ENCODE results near the gene TYROBP. TPM values are rescaled to one million over a fixed set of nuclear protein-coding genes. Genes with fewer than 3 reads are reported as not detected.
A peak's percentile ranks its signal among the peaks of the same experiment; 100 is the strongest.
"Not testable (repeated sequence)": the region's sequence is repeated elsewhere in the genome, so short reads cannot be mapped to it uniquely, and the experiment has no call there.

TYROBP gene
- total RNA-seq, 1 experiment from 2014 or later = not detected

DNA sequence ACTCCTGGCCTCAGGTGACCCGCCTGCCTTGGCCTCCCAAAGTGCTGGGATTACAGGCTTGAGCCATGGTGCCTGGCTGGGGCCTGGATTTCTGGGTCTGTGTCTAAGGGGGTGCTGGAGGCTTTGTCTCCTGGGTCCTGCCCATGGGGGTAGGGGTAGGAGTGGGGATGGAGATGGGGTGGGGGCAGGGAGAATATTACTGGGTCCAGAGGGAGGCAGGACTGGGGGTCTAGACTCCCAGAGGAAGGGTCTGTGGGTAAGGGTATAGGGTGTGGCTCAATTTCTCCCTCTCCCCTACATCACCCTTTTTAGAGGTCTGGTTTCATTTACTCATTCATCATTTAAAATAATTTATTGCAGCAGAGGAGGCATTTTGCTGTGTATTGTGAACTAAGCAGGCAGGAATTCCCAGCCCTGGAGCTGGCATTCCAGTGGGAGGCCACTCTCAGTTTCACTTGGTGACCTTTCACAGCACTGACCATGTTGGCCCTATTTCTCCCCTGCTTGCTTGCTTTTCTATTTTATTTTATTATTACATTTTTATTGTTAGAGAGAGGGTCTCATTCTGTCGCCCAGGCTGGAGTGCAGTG lies 6.9 kb downstream of the TYROBP start:
- DNase-seq (ENCODE audit: low read depth in 1 of 2, low spot score in 2 of 2) = peak in 1 of 2 experiments; percentile 44
- peak overlapping the region; percentile 39 for H3K27ac ChIP-seq
- peak overlapping the region; percentile 63 for H3K4me3 ChIP-seq
- no peaks in the 10 kb centered on the region for H3K27me3 ChIP-seq (replicated peaks)
- H3K36me3 ChIP-seq = peaks cover 14% of the 10 kb centered on the region
- H3K9me3 ChIP-seq (replicated peaks) = no peaks in the 10 kb centered on the region
- peaks cover 25% of the 10 kb centered on the region for H3K4me1 ChIP-seq (replicated peaks)

DNA sequence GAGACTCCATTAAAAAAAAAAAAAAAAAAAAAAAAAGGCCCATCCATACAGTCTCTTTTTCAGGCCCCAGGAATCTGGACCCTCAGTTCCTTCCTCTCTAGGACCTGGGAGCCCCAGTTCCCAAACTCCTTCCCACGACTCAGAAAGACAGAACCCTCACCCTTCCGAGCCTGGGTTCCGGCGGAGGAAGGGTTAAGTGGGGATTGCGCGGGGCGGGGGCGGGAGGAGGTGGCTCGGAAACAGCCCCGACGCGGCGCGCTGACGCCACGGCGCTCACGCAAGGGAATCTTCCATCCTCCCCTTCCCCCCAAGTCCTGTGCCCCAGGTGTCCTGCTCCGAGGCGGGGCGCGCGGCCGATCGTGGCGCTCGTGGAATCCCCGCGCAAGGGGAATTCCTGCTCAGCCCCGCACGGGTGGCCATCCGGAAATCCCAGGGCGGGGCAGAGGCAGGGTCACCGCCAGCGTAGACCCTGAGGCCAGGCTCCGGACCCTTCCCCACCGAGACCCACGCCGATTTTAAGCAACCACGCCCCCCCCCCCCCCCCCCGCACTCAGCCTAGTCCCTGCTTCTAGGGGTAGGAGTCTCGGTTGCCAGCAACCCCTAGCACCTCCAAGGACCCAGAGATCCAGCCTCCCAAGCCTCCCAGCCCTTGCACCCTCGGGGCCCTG lies 8.4 kb downstream of the TYROBP start:
- peak; percentile 67 to 76 for DNase-seq (ENCODE audit: low read depth in 1 of 2, low spot score in 2 of 2)
- Histone ChIP-seq H3K4me1 (replicated peaks) (peaks cover 25% of the 10 kb centered on the region), H3K4me3 (peak overlapping the region; percentile 63), H3K9me3 (replicated peaks) (no peaks in the 10 kb centered on the region), H3K27me3 (replicated peaks) (no peaks in the 10 kb centered on the region), H3K36me3 (peaks cover 23% of the 10 kb centered on the region), H3K27ac (peak overlapping the region; percentile 39; the same call in 1 of the 2 replicates)

DNA sequence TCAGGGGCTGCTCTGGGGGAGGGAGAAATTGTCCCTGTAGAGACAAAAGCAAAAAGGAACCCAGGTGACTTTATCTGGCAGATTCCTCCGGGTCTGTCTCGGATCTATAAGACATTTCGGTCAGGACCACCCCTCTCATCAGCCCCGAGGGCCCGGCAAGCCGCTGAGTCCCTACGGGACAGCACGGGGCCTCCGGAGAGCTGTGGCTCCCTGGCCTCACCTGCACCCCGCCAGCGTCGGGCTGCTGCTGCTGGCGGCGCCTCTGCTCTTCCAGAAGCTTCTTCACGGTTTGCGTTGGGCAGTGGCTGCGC lies 9.6 kb downstream of the TYROBP start:
- Histone ChIP-seq H3K4me3 (peak overlapping the region; percentile 63), H3K27me3 (replicated peaks) (no peaks in the 10 kb centered on the region), H3K36me3 (peaks cover 31% of the 10 kb centered on the region), H3K4me1 (replicated peaks) (peaks cover 23% of the 10 kb centered on the region), H3K9me3 (replicated peaks) (no peaks in the 10 kb centered on the region), H3K27ac (no peak overlapping the region)
- no peak for DNase-seq (ENCODE audit: low read depth in 1 of 2, low spot score in 2 of 2)

DNA sequence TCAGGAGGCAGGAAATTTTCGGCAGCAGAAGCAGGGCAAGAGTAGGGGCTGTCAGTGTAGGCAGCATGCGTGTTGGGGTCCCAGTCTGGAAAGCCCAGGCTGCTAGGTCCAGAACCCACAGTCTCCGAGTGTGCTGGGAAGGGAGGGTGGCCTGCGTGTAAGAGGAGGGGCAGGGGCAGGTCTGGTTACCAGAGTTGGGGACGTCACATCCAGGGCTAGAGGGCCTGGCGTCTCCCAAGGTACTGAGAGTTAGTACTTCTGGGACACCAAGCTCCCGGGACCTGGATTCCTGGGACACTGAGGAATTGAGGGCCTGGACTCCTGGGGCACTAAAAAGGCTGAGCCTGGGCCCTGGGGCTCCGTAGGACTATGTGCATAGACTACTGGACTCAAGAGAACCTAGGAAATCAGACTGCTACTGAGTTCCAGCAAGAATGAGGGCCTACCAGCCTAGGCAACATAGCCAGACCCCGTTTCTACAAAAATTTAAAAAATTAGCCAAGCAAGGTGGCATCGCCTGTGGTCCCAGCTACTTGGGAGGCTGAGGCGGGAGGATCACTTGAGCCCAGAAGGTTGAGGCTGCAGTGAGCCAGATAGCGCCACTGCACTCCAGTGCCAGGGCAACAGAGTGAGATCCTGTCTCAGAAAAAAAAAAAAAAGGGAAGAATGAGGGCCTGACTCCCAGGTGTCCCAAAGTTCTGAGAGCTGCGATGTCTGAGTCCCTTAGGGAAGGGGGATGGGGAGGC lies 10.2 kb downstream of the TYROBP start:
- H3K4me3 ChIP-seq = no peak overlapping the region
- no peaks in the 10 kb centered on the region for H3K9me3 ChIP-seq (replicated peaks)
- DNase-seq (ENCODE audit: low read depth in 1 of 2, low spot score in 2 of 2) = no peak
- H3K27ac ChIP-seq = no peak overlapping the region
- peaks cover 19% of the 10 kb centered on the region for H3K4me1 ChIP-seq (replicated peaks)
- H3K36me3 ChIP-seq = peaks cover 35% of the 10 kb centered on the region
- H3K27me3 ChIP-seq (replicated peaks) = no peaks in the 10 kb centered on the region

DNA sequence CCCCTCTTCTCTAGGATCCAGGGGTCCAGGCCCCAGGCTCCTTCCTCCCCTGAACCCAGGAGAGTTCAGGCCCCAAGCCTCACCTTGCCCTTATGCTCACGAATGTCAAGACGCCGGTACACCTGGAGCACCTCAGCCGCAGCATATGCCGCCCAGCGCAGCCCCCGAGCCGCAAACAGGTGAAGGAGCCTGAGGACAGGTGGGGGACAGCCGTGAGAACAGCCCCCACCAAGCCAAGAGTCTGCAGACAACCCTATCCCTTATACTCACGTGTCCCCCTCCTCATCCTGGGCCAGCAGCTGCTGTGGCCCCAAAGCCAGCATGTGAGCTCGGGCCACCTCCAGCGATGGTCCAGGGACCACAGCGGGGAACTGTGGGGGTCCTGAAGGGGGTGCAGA lies 11.5 kb downstream of the TYROBP start:
- Histone ChIP-seq H3K9me3 (replicated peaks) (no peaks in the 10 kb centered on the region), H3K4me3 (no peak overlapping the region), H3K36me3 (peaks cover 38% of the 10 kb centered on the region), H3K27me3 (replicated peaks) (no peaks in the 10 kb centered on the region), H3K27ac (no peak overlapping the region), H3K4me1 (replicated peaks) (peaks cover 14% of the 10 kb centered on the region)
- no peak for DNase-seq (ENCODE audit: low read depth in 1 of 2, low spot score in 2 of 2)

DNA sequence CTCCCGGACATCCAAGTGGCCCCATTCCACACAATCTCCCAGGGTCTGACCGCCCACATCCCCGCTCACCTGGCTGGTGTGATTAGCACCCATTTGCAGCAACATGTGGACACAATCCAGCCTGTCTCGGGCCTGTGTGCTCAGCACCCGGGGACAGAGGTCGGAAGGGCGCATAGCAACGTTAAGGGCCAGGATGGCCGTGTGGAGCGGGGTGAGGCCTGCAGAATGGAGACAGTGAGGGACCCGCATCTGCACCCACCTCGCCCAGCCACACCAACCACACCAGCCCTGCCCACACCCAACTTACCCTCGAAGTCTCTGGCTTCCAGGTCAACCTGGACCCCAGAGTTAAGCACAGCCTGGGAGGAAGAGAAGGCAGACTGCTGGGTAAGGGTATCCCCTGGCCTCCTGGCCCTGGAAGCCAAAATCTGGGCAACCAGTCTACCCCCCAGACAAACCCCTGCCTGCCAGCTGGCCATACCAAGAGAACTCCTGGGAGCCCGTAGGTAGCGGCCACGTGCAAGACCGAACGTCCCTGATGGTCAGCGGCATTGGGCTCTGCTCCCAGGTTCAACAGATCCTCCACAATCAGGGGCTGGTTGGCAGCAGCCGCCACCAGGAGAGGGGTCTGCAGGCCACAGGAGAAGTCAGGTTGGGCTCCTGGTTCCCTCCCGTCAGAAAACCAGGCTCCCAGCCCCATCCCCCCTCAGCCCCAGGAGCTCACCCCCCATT lies 12.0 kb downstream of the TYROBP start:
- DNase-seq (ENCODE audit: low read depth in 1 of 2, low spot score in 2 of 2) = no peak
- no peak overlapping the region for H3K4me3 ChIP-seq
- H3K27me3 ChIP-seq (replicated peaks) = no peaks in the 10 kb centered on the region
- H3K4me1 ChIP-seq (replicated peaks) = peaks cover 9% of the 10 kb centered on the region
- H3K36me3 ChIP-seq = peaks cover 38% of the 10 kb centered on the region
- no peaks in the 10 kb centered on the region for H3K9me3 ChIP-seq (replicated peaks)
- H3K27ac ChIP-seq = no peak overlapping the region

DNA sequence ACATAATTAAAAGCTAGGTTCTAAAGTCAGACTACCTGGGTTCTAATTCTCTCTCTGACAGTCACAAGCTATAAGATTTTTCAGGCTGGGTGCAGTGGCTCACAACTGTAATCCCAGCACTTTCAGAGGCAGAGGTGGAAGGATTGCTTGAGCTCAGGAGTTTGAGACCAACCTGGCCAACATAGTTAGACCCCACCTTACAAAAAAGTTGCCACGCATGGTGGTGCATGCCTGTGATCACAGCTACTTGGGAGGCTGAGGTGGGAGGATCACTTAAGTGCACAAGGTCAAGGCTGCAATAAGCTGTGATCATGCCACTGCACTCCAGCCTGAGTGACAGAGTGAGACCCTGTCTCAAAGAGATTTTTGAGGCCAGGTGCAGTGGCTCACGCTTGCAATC lies 13.8 kb downstream of the TYROBP start:
- no peak for DNase-seq (ENCODE audit: low read depth in 1 of 2, low spot score in 2 of 2)
- Histone ChIP-seq H3K9me3 (replicated peaks) (no peaks in the 10 kb centered on the region), H3K27me3 (replicated peaks) (no peaks in the 10 kb centered on the region), H3K4me3 (no peak overlapping the region), H3K36me3 (peaks cover 48% of the 10 kb centered on the region), H3K4me1 (replicated peaks) (peaks cover 5% of the 10 kb centered on the region; the same call in 1 of the 2 replicates), H3K27ac (no peak overlapping the region)

DNA sequence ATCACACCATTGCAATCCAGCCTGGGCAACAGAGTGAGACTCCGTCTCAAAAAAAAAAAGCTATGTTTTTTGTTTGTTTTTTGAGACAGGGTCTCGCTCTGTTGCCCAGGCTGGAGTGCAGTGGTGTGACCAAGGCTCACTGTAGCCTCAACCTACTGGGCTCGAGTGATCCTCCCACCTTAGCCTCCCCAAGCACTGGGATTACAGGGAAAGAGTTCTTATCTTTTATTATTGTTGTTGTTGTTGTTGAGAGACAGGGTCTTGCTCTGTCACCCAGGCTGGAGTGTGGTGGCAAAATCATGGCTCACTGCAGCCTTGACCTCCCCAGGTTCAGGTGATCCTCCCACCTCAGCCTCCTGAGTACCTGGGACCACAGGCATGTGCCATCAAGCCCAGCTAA lies 16.3 kb downstream of the TYROBP start:
- H3K4me1 ChIP-seq (replicated peaks); H3K27ac ChIP-seq; H3K9me3 ChIP-seq (replicated peaks); H3K27me3 ChIP-seq (replicated peaks); H3K4me3 ChIP-seq; DNase-seq (ENCODE audit: low read depth in 1 of 2, low spot score in 2 of 2): not testable (repeated sequence)
- H3K36me3 ChIP-seq = peaks cover 55% of the 10 kb centered on the region

DNA sequence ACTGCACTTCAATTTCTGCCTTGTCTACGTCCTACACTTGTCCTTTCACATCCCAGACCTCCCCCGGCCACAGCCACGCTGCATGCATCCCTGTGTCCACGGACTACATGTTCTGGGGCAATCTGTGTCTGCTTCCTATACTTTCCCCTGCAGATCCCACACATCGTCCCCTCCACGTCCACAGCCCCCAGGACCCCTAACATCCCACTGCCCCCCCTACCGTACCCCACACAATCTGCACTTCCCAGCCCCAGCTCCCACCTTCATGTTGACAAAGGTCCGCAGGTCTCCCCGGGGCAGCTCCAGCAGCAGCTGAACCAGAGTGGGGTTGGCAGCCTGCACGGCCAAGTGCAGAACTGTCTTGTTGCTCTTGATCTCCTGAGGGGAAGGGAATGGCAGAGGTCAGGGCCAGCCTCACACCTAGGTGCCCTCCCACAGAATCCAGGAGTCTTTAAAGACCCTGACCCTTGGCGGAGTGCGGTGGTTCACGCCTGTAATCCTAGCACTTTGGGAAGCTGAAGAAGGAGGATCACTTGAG lies 17.9 kb downstream of the TYROBP start:
- Histone ChIP-seq H3K4me3 (no peak overlapping the region), H3K9me3 (replicated peaks) (no peaks in the 10 kb centered on the region), H3K27ac (no peak overlapping the region), H3K27me3 (replicated peaks) (no peaks in the 10 kb centered on the region), H3K36me3 (peaks cover 43% of the 10 kb centered on the region), H3K4me1 (replicated peaks) (no peaks in the 10 kb centered on the region)
- DNase-seq (ENCODE audit: low read depth in 1 of 2, low spot score in 2 of 2) = no peak

DNA sequence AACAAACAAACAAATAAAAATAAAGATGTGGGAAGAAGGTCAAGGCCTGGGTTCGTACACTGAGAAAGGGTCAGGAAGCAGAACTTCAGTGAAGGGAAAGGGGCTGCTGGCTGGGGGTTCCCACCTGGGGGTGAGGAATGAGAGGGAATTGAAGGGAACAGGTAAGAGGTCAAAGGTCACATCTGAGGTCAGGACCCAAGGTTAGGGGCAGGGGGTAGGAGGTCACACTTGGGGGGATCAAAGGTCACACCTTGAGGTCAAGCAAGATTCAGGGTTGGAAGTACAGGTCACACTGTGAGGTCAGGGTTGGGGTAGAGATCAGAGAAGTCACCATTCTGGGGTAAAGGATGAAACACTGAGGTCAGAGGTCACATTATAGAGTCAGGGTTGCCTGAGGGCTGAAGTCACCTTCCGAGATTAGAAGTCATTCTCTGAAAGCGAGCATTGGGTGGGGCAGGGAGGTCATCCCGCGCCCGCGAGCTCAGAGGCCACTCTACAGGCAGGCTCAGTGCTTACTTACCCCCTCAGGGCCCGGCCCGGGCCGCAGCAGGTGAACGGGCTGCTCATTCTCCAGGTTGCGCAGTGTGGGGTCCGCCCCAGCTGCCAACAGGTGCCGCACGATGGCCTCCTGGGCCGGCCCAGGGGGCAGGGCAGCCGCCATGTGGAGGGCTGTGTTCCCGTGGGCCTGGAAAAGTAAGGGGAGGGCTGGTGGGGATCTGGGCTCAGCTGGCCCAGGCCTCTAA lies 18.6 kb downstream of the TYROBP start:
- Histone ChIP-seq H3K4me3 (no peak overlapping the region), H3K36me3 (peaks cover 42% of the 10 kb centered on the region), H3K27me3 (replicated peaks) (no peaks in the 10 kb centered on the region), H3K9me3 (replicated peaks) (no peaks in the 10 kb centered on the region), H3K27ac (no peak overlapping the region), H3K4me1 (replicated peaks) (no peaks in the 10 kb centered on the region)
- no peak for DNase-seq (ENCODE audit: low read depth in 1 of 2, low spot score in 2 of 2)

DNA sequence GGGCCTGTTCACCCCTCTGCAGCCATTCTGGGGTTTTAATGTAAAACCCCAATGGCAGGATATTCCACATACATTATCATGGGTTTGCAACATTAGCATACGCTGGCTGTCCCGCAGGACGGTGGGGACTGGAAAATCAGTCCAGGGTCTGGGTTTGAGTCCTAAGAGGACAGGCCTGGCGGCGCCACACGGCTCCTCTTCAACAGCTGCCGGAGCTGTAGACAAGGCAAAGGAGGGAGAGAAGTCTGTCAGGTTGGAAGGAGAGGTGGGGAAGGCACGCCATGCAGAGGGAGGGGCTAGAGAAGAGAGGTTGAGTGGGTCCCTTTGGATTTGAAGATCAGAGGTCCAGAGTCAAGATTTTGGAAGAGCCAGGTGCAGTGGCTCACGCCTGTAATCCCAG lies 19.7 kb downstream of the TYROBP start:
- no peak for DNase-seq (ENCODE audit: low read depth in 1 of 2, low spot score in 2 of 2)
- Histone ChIP-seq H3K27me3 (replicated peaks) (no peaks in the 10 kb centered on the region), H3K27ac (no peak overlapping the region), H3K4me1 (replicated peaks) (no peaks in the 10 kb centered on the region), H3K4me3 (no peak overlapping the region), H3K36me3 (peaks cover 35% of the 10 kb centered on the region), H3K9me3 (replicated peaks) (no peaks in the 10 kb centered on the region)

DNA sequence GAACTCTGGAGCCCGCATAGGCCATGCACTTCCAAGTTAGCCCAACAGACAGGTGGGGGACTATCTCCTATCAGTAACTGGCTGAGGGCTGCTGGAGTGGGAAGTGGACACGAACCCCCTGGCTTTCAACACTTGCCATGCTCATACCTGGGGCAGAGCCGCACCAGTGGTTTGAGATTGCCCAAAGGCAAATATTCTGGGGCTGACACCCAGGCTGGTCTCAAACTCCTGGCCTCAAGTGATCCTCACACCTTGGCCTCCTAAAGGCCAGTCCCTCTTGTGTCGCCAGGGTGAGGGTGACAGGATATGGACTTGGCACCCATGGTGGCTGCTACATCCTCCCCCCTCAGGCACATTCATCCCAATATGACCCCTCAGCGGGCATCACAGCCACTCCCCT lies 20.9 kb downstream of the TYROBP start:
- Histone ChIP-seq H3K9me3 (replicated peaks) (no peaks in the 10 kb centered on the region), H3K4me3 (no peak overlapping the region), H3K36me3 (peaks cover 28% of the 10 kb centered on the region), H3K4me1 (replicated peaks) (no peaks in the 10 kb centered on the region), H3K27me3 (replicated peaks) (no peaks in the 10 kb centered on the region), H3K27ac (no peak overlapping the region)
- no peak for DNase-seq (ENCODE audit: low read depth in 1 of 2, low spot score in 2 of 2)

DNA sequence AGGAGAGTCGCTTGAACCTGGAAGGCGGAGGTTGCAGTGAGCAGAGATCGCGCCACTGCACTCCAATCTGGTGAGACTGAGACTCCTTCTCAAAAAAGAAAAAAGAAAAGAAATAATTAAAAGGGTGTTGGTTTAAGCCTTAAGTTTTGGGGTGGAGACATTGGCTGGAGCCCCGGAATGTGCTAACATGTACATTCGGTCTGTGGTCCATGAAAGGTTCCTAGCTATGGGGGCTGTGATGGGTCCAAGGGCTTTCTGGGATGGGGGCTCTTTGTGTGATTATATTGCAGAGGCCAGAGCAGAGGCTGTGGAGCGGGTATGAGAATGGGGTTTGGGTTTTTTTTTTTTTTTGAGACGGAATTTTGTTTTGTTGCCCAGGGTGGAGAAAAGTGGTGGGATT lies 22.2 kb downstream of the TYROBP start:
- Histone ChIP-seq H3K4me3 (no peak overlapping the region), H3K4me1 (replicated peaks) (no peaks in the 10 kb centered on the region), H3K27ac (no peak overlapping the region), H3K9me3 (replicated peaks) (no peaks in the 10 kb centered on the region), H3K27me3 (replicated peaks) (no peaks in the 10 kb centered on the region), H3K36me3 (peaks cover 28% of the 10 kb centered on the region)
- no peak for DNase-seq (ENCODE audit: low read depth in 1 of 2, low spot score in 2 of 2)

Data from SJSA1 (cell line).